ENCODE results near the gene CR1L.

The CR1L gene

DNA sequence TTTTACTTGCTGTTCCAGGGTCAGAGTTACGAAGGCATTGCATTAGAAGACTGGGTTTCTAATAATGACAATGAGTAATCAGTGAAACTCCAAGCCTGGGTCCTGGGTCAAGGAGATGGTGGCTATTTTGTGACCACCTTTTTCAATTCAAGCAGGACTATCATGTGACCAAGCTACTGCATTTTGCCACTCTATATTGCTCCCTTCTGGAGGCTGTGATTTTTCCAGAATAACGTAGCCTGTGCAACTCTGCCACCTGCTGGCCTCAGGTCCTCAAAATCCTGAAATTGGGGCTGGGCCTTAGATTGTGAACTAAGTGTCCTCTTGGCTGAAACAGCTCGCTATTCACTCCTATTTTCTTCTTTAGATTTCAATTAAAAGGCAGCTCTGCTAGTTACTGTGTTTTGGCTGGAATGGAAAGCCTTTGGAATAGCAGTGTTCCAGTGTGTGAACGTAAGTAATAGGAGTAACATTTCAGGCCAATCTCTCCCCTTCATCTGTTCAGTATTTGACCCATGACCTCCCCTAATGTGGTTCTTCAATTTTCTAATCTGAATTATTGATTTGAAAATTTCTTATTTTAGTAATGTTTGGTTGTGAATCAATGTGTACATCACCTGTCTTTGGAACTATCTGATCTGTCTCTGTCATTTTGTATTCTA lies 54.0 kb downstream of the CR1L start:
- TF ChIP-seq ZFP3 (CRISPR knock-in tag; IDR thresholded peaks at IDR 0.05) (no peak), ESRRG (CRISPR knock-in tag; IDR thresholded peaks at IDR 0.05) (no peak), TOX (CRISPR knock-in tag; IDR thresholded peaks at IDR 0.05; ENCODE audit: borderline replicate concordance) (no peak), ISL1 (CRISPR knock-in tag; IDR thresholded peaks at IDR 0.05) (no peak), ZNF70 (CRISPR knock-in tag; IDR thresholded peaks at IDR 0.05) (no peak), GLIS3 (CRISPR knock-in tag; IDR thresholded peaks at IDR 0.05) (no peak), ZFP30 (CRISPR knock-in tag; IDR thresholded peaks at IDR 0.05) (no peak), ZC3H10 (CRISPR knock-in tag; IDR thresholded peaks at IDR 0.05) (no peak), RARB (CRISPR knock-in tag; IDR thresholded peaks at IDR 0.05) (no peak), ZNF8 (CRISPR knock-in tag; IDR thresholded peaks at IDR 0.05) (no peak), OSR1 (CRISPR knock-in tag; IDR thresholded peaks at IDR 0.05) (no peak), PPARA (CRISPR knock-in tag; IDR thresholded peaks at IDR 0.05; ENCODE audit: borderline replicate concordance) (no peak), ARNTL (CRISPR knock-in tag; IDR thresholded peaks at IDR 0.05; ENCODE audit: borderline replicate concordance, low read depth) (no peak)
- TF ChIP-seq, protein P1, sequence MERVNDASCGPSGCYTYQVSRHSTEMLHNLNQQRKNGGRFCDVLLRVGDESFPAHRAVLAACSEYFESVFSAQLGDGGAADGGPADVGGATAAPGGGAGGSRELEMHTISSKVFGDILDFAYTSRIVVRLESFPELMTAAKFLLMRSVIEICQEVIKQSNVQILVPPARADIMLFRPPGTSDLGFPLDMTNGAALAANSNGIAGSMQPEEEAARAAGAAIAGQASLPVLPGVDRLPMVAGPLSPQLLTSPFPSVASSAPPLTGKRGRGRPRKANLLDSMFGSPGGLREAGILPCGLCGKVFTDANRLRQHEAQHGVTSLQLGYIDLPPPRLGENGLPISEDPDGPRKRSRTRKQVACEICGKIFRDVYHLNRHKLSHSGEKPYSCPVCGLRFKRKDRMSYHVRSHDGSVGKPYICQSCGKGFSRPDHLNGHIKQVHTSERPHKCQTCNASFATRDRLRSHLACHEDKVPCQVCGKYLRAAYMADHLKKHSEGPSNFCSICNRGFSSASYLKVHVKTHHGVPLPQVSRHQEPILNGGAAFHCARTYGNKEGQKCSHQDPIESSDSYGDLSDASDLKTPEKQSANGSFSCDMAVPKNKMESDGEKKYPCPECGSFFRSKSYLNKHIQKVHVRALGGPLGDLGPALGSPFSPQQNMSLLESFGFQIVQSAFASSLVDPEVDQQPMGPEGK (CRISPR knock-in tag; IDR thresholded peaks at IDR 0.05; ENCODE audit: borderline replicate concordance), result no peak
- TF ChIP-seq, protein P2, sequence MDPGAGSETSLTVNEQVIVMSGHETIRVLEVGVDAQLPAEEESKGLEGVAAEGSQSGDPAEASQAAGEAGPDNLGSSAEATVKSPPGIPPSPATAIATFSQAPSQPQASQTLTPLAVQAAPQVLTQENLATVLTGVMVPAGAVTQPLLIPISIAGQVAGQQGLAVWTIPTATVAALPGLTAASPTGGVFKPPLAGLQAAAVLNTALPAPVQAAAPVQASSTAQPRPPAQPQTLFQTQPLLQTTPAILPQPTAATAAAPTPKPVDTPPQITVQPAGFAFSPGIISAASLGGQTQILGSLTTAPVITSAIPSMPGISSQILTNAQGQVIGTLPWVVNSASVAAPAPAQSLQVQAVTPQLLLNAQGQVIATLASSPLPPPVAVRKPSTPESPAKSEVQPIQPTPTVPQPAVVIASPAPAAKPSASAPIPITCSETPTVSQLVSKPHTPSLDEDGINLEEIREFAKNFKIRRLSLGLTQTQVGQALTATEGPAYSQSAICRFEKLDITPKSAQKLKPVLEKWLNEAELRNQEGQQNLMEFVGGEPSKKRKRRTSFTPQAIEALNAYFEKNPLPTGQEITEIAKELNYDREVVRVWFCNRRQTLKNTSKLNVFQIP (CRISPR knock-in tag; IDR thresholded peaks at IDR 0.05; ENCODE audit: borderline replicate concordance, low read depth), result no peak
- TF ChIP-seq, protein P3, sequence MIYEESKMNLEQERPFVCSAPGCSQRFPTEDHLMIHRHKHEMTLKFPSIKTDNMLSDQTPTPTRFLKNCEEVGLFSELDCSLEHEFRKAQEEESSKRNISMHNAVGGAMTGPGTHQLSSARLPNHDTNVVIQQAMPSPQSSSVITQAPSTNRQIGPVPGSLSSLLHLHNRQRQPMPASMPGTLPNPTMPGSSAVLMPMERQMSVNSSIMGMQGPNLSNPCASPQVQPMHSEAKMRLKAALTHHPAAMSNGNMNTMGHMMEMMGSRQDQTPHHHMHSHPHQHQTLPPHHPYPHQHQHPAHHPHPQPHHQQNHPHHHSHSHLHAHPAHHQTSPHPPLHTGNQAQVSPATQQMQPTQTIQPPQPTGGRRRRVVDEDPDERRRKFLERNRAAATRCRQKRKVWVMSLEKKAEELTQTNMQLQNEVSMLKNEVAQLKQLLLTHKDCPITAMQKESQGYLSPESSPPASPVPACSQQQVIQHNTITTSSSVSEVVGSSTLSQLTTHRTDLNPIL (CRISPR knock-in tag; IDR thresholded peaks at IDR 0.05; ENCODE audit: low read depth), result no peak
- TF ChIP-seq, protein P4, sequence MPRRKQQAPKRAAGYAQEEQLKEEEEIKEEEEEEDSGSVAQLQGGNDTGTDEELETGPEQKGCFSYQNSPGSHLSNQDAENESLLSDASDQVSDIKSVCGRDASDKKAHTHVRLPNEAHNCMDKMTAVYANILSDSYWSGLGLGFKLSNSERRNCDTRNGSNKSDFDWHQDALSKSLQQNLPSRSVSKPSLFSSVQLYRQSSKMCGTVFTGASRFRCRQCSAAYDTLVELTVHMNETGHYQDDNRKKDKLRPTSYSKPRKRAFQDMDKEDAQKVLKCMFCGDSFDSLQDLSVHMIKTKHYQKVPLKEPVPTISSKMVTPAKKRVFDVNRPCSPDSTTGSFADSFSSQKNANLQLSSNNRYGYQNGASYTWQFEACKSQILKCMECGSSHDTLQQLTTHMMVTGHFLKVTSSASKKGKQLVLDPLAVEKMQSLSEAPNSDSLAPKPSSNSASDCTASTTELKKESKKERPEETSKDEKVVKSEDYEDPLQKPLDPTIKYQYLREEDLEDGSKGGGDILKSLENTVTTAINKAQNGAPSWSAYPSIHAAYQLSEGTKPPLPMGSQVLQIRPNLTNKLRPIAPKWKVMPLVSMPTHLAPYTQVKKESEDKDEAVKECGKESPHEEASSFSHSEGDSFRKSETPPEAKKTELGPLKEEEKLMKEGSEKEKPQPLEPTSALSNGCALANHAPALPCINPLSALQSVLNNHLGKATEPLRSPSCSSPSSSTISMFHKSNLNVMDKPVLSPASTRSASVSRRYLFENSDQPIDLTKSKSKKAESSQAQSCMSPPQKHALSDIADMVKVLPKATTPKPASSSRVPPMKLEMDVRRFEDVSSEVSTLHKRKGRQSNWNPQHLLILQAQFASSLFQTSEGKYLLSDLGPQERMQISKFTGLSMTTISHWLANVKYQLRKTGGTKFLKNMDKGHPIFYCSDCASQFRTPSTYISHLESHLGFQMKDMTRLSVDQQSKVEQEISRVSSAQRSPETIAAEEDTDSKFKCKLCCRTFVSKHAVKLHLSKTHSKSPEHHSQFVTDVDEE (CRISPR knock-in tag; IDR thresholded peaks at IDR 0.05), result no peak
- TF ChIP-seq, protein P5, sequence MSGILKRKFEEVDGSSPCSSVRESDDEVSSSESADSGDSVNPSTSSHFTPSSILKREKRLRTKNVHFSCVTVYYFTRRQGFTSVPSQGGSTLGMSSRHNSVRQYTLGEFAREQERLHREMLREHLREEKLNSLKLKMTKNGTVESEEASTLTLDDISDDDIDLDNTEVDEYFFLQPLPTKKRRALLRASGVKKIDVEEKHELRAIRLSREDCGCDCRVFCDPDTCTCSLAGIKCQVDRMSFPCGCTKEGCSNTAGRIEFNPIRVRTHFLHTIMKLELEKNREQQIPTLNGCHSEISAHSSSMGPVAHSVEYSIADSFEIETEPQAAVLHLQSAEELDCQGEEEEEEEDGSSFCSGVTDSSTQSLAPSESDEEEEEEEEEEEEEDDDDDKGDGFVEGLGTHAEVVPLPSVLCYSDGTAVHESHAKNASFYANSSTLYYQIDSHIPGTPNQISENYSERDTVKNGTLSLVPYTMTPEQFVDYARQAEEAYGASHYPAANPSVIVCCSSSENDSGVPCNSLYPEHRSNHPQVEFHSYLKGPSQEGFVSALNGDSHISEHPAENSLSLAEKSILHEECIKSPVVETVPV (CRISPR knock-in tag; IDR thresholded peaks at IDR 0.05), result no peak
- ATAC-seq, result peak; percentile 99

DNA sequence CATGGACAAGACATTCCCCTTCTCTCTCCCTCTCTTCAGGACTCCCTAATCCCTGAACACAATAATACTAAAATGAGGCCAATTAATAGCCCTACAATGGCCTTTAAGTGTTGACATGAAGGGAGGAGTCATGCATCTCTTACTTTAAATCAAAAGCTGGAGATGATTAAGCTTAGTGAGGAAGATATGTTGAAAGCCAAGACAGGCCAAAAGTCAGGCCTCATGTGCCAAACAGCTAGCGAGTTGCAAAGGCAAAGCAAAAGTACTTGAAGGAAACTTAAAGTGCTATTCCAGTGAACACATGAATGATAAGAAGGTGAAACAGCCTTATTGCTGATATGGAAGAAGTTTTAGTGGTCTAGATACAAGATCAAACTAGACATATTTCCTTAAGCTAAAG lies 57.4 kb downstream of the CR1L start:
- no peak for ATAC-seq
- TF ChIP-seq, protein P4 (CRISPR knock-in tag; IDR thresholded peaks at IDR 0.05), result no peak
- TF ChIP-seq, protein P1 (CRISPR knock-in tag; IDR thresholded peaks at IDR 0.05; ENCODE audit: borderline replicate concordance), result no peak
- no peak for TF ChIP-seq SNAI2 (CRISPR knock-in tag; IDR thresholded peaks at IDR 0.05)
- no peak for TF ChIP-seq ZC3H10 (CRISPR knock-in tag; IDR thresholded peaks at IDR 0.05)
- no peak for TF ChIP-seq ZFP30 (CRISPR knock-in tag; IDR thresholded peaks at IDR 0.05)
- TF ChIP-seq ESRRG (CRISPR knock-in tag; IDR thresholded peaks at IDR 0.05), result no peak
- no peak for TF ChIP-seq CSDC2 (CRISPR knock-in tag; IDR thresholded peaks at IDR 0.05)
- TF ChIP-seq, protein P5 (CRISPR knock-in tag; IDR thresholded peaks at IDR 0.05), result no peak
- no peak for TF ChIP-seq ARNTL (CRISPR knock-in tag; IDR thresholded peaks at IDR 0.05; ENCODE audit: borderline replicate concordance, low read depth)

All from SK-N-SH treated with all-trans-retinoic acid at 6 μM for 48 hours (cell line).